ENCODE data around the gene NOTCH1. TPM values are rescaled to one million over a fixed set of nuclear protein-coding genes. Genes with fewer than 3 reads are reported as not detected.

Gene NOTCH1
- total RNA-seq, 1 experiment from 2014 or later = 3.2 TPM

GRCh38 chr9:136544964-136545691 is 720 bp downstream of the NOTCH1 start:
- no peak for DNase-seq (ENCODE audit: low spot score)

GRCh38 chr9:136544548-136544963 is 1.3 kb downstream of the NOTCH1 start:
- DNase-seq (ENCODE audit: low spot score) = no peak

GRCh38 chr9:136543830-136544547 is 1.9 kb downstream of the NOTCH1 start:
- DNase-seq (ENCODE audit: low spot score) = no peak

GRCh38 chr9:136543280-136543679 is 2.6 kb downstream of the NOTCH1 start:
- no peak for DNase-seq (ENCODE audit: low spot score)

GRCh38 chr9:136542241-136543040 is 3.4 kb downstream of the NOTCH1 start:
- DNase-seq (ENCODE audit: low spot score) = no peak

GRCh38 chr9:136541709-136542108 is 4.1 kb downstream of the NOTCH1 start:
- no peak for DNase-seq (ENCODE audit: low spot score)

- DNase-seq (ENCODE audit: low spot score) = no peak
Observed at GRCh38 chr9:136541179-136541578, 4.7 kb downstream of the NOTCH1 start.

GRCh38 chr9:136539427-136540421 is 6.1 kb downstream of the NOTCH1 start:
- no peak for DNase-seq (ENCODE audit: low spot score)

- DNase-seq (ENCODE audit: low spot score) = no peak
Observed at GRCh38 chr9:136538599-136539426, 7.0 kb downstream of the NOTCH1 start.

GRCh38 chr9:136537896-136538598 is 7.8 kb downstream of the NOTCH1 start:
- DNase-seq (ENCODE audit: low spot score) = no peak

- no peak for DNase-seq (ENCODE audit: low spot score)
Observed at GRCh38 chr9:136537411-136537810, 8.4 kb downstream of the NOTCH1 start.

- no peak for DNase-seq (ENCODE audit: low spot score)
Observed at GRCh38 chr9:136536721-136537241, 9.1 kb downstream of the NOTCH1 start.

- DNase-seq (ENCODE audit: low spot score) = no peak
Observed at GRCh38 chr9:136536051-136536720, 9.7 kb downstream of the NOTCH1 start.

GRCh38 chr9:136535070-136535469 is 10.8 kb downstream of the NOTCH1 start:
- DNase-seq (ENCODE audit: low spot score) = no peak

- DNase-seq (ENCODE audit: low spot score) = no peak
Observed at GRCh38 chr9:136534366-136534765, 11.5 kb downstream of the NOTCH1 start.

GRCh38 chr9:136533775-136534157 is 12.1 kb downstream of the NOTCH1 start:
- no peak for DNase-seq (ENCODE audit: low spot score)

GRCh38 chr9:136532799-136533774 is 12.8 kb downstream of the NOTCH1 start:
- DNase-seq (ENCODE audit: low spot score) = no peak
